HG03469 (cell line): ENCODE measurements around the gene CFAP45.
"Not testable (repeated sequence)": the region's sequence is repeated elsewhere in the genome, so short reads cannot be mapped to it uniquely, and the experiment has no call there.

Experiments
- ATAC-seq: cut with Tn5 transposase; IDR thresholded peaks from one replicate; pipeline ENCODE4 v1.9.1; 2021; ENCODE audit warnings: mild to moderate bottlenecking, moderate library complexity, moderate number of reproducible peaks; ENCODE audit not compliant: unreplicated experiment

CFAP45 gene

DNA sequence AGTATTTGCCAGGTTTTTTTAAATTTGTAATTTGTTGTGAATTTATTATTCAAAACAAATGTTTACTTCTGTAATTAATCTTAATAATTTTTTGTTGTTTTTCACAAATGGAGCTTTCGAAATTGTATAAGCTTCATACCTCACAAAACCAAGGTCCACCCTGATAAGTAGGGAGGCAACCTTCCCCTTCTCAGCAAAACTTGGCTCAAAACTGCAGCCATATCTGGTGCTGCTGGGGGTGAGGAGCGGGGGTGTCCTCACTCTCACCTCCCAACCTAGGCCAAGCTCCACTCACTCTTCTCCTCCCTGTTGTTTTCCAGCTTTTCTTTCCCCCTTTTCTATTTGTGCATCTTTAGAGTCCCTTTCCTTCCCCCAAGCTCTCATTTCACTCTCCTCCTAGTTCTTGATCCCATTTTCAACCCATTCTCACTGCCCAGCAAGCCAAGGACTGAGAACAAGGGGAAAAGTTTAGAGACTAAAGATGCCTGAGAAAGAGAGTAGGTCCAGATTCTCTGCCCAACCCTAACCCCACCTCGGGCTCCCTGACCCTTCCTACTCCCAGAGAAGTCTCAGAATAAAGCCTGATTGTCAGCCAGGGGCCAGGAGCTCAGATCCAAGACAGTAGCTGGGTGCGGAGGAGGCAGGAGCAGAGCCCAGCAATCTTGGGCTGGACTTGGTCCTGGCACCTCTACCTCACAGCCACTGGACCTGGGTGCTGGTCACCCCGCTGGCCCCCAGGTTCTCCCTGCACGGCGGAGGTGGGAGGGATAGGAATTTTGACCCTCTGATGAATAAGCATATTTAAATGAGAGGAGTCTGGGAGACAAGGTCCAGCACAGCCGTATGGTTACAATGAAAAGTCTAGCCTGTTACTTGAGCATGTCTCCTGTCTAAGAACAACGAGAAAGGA lies 8.3 kb upstream of the CFAP45 start:
- ATAC-seq = no peak

DNA sequence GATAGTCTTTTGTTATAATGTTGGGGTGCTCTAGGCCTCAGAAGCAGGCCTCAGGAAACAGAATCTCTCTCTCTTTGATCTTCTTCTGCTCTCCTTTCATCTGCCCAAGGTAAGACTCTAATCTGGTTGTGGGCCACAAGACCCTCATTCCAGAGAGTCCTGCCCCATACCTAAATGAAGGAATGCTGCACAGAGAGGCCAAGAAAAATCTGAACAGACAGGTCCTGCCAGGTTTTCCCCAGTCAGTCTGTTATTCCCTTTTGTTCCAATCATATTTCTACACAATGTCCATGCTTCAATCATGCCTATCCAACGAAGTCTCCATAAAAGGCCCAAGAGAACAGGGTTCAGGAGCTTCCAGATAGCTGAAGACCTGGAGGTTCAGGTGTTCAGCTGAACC lies 7.0 kb upstream of the CFAP45 start:
- no peak for ATAC-seq

DNA sequence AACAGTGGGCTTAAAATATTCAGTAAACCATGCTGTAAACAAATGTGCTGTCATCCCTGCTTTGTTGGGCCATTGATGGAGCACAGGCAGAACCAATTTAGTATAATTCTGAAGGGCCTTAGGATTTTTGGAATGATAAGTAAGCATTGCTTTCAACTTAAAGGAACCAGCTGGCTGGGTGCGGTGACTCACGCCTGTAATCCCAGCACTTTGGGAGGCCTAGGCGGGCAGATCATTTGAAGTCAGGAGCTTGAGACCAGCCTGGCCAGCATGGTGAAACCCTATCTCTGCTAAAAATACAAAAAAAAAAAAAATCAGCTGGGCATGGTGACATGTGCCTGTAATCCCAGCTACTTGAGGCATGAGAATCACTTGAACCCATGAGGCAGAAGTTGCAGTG lies 4.1 kb upstream of the CFAP45 start:
- ATAC-seq = not testable (repeated sequence)

DNA sequence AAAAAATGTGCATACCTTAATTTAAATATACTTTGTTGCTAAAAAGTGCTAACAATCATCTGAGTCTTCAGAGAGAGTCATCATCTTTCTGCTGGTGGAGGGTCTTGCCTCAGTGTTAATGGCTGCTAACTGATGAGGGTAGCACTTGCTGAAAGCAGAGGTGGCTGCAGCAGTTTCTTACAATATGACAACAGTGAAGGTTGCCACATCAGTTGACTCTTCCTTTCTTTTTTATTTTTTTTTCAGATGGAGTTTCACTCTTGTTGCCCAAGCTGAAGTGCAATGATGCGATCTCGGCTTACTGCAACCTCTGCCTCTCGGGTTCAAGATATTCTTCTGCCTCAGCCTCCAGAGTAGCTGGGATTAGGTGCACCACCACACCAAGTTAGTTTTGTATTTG lies 2.6 kb upstream of the CFAP45 start:
- ATAC-seq = no peak

- ATAC-seq = no peak
These were observed 893 bp upstream of the CFAP45 start for GRCh38 chr1:159900755-159901360.

- ATAC-seq = not testable (repeated sequence)
These were observed 331 bp downstream of the CFAP45 start for GRCh38 chr1:159899634-159900033.

- no peak for ATAC-seq
These were observed 1.4 kb downstream of the CFAP45 start for GRCh38 chr1:159898527-159898926.

- no peak for ATAC-seq
These were observed 2.0 kb downstream of the CFAP45 start for GRCh38 chr1:159897962-159898361.

- ATAC-seq = no peak
These were observed 3.4 kb downstream of the CFAP45 start for GRCh38 chr1:159896546-159896930.

DNA sequence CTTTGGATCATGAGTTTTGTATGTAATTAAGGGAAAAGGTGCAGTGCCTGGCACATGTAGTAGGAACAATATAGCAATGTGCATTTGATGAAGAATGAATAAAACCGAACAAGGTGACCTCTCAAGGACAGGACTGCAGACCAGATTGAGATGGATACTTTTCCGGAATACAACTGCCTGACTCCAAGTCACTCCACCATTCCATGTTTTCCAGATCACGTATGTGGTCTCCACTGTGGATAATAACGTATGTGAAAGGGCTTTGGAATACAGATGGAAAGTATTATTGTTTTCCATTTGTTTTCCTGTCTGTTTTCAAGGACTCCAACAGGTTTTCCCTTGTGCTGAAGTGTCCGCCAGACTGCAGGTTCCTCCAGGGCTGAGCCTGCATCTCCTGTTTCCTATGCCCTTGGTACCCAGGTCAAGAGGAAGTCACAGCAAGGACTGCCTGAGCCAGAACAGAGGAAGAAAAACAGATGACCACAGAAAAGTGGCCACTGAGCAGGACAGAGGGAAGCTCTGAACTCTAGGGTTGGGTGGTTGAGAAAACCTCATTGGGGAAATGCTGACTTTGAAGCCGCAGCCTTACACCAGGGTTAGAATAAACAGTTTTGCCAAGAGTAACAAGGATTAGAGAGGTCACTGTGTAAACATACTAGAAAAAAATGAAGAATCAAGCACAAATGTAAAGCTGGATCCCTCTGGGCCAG lies 4.0 kb downstream of the CFAP45 start:
- ATAC-seq = no peak

DNA sequence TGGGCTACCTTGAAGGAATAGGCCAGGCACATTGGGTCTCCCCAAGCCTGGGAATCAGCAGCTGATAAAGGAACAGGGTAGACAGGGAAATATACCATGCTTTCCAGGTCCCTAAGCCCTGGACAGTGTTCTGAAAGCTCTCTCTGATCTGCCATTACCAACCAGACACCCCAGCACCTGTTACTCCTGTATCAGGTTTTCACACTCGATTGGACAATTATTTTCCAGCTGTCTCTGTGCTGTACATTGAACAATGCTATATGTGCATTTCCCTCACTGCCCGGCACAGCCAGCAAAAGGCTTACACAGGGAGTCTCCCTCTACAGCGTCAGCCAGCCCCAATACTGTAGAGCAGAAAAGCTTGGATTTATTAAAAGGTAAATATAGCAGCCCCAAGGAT lies 4.7 kb downstream of the CFAP45 start:
- ATAC-seq = no peak

DNA sequence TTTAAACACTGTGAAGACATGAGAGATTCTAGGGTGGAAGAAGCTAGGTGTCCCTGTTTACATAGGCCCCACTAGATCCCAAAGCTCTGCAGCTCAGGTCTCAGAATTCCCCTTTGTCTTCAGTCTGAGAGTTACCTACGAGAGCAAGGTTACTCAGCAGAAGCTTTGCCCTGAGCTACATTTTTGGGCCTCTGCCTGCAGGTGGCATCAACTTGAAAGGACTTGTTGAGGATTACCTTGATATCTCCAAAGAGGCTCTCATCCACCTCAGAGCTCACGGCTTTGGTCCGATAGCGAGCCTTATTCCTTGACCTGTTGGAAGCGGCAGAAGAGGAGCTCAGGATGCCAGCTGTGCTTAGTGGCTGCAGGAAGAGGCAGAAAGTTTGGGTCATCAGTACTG lies 7.0 kb downstream of the CFAP45 start:
- no peak for ATAC-seq

- peak; percentile 62 for ATAC-seq
These were observed 8.4 kb downstream of the CFAP45 start for GRCh38 chr1:159891275-159892157.

DNA sequence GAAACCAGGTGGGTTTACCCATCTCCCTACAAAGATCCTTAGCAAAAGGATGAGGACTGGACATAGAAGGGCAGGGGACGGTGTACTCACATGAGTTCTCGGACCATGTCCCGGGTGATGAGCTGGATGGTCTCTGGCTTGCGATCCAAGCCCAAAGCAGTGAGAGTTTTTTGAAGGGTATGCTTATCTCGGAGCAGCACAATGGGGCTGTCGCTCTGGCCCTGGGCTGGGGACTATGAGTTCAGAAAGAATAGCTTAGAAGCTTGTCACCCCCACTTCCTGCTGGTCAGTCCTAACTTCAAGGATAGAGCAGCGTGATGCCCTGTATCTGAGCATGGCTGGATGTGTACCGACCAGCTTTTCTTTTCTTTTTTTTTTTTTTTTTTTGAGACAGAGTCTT lies 9.6 kb downstream of the CFAP45 start:
- no peak for ATAC-seq

GRCh38 chr1:159889821-159890252 lies 10.1 kb downstream of the CFAP45 start:
- peak; percentile 84 for ATAC-seq

- no peak for ATAC-seq
These were observed 10.8 kb downstream of the CFAP45 start for GRCh38 chr1:159889202-159889601.

- no peak for ATAC-seq
These were observed 15.7 kb downstream of the CFAP45 start for GRCh38 chr1:159884296-159884695.

DNA sequence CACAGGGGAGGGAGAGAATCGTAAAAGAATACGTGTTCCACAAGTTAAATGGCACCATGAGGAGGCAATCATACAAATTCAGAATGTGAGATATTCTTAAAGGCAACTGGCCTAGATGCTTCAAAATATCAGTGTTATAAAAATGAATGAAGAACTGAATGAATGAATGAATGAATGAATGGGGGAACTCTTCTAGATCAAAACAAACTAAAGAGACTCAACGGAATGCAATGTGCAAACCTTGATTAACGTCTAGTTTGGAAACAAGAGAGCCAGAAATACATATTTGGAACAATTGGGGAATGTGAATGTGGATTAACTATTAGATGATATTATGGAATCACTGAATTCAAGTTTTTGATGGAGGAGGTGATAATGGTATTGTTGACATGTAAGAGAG lies 16.8 kb downstream of the CFAP45 start:
- no peak for ATAC-seq

GRCh38 chr1:159882527-159882862 lies 17.5 kb downstream of the CFAP45 start:
- ATAC-seq = no peak

DNA sequence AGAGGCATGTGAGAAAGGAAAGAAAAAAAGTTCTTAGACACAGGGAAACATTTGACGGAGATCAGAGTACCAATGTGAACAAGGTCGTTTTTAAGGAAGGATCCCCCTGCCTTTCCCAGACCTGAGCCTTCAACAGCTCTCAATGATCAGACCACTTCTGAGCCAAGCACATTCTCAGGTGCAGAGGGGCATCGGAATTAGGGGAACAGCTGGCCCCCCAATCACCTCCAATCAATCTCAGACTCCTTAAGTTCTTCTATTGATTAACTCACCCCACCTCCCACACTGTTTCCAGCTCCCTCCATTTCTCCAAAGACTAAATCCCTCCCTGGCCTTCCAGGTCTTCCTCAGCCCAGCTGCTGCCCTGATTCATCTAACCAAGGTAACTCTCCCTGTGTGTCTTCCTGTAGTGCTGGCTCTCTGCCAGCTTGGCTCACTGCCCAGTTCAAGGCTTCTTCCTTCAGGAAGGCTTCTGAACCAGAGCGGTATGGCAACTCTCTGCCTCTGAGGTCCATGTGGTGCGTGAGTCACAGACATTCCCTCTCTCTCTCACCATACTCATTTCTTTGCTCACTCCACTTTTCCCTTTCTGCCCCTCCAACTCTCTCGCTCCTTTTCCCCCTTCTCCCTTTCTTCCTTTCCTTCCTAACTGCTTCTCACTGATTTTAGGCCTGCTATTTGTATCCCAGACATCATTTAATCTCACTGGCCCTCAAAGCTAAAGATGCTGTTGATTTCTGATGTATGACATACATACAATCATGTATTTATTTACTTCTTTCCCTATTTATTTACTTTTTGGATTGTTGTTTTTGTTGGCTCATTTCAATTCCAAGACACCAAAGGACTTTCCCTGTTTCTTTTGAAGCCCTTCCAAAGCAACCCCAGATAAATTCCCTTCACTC lies 18.1 kb downstream of the CFAP45 start:
- ATAC-seq = no peak
